ENCODE results near the gene AAMP.

DNA sequence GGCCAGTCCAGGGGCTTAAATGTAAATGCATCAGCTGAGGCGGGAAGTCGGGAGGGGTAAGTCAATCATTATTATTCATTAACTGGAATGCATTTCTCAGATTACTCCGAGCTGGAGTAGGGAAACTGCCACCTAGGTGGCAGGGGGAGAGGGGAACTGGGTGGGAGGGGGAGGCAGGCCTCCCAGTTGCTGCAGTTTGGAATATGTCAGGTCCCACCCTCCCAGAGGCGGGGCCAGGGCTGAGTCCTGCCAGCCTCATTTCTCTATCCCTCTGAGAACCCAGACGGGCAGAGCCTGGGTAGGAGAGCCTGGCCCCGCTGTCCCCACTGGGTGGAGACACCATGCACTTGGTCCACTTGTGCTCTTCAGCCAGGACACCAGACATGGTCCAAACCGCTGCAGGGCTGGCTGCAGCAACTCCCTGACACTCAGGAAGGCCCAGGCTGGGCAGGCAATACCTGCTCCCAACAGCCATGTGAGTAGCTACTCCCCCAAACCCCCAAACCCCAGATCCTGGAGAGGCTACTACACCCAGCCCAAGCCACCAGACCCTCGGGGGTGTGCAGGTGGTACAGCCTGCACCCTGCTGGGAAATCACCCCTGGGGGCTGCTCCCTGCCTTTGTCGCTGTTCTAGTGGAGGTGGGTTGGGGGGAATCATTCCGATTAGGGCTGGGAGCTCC lies 9.1 kb downstream of the AAMP start, which contains the start of gene GPBAR1:
- TF ChIP-seq CTCF (IDR thresholded peaks at IDR 0.05; ENCODE audit: low read length) (no peak), EZH2 (IDR thresholded peaks at IDR 0.05; ENCODE audit: borderline replicate concordance, low read length) (no peak)
